ENCODE results near the gene NUP62. TPM values are rescaled to one million over a fixed set of nuclear protein-coding genes. Genes with fewer than 3 reads are reported as not detected.

Gene NUP62
- total and polyA plus RNA-seq, 2 experiments from 2014 or later, result 43.3 to 71.3 TPM

- H3K4me1 ChIP-seq (ENCODE audit: low read depth), result no peaks in the 10 kb centered on the region
- H3K9me3 ChIP-seq (ENCODE audit: low read depth), result no peaks in the 10 kb centered on the region
- no peak for TF ChIP-seq CTCF (IDR thresholded peaks at IDR 0.05; ENCODE audit: low read depth, low read length)
- H3K36me3 ChIP-seq, result peaks cover 37% of the 10 kb centered on the region
- H3K27me3 ChIP-seq, result no peaks in the 10 kb centered on the region
- no peak overlapping the region for H3K4me3 ChIP-seq
- H3K27ac ChIP-seq, result no peak overlapping the region
- no peak for DNase-seq (ENCODE audit: low read depth in 1 of 2, low spot score in 1 of 2)
Observed at GRCh38 chr19:49884109-49884508, 45.2 kb downstream of the NUP62 start.

GRCh38 chr19:49883094-49883493 is 46.2 kb downstream of the NUP62 start:
- H3K36me3 ChIP-seq, result peaks cover 37% of the 10 kb centered on the region
- no peak overlapping the region for H3K4me3 ChIP-seq
- DNase-seq (ENCODE audit: low read depth in 1 of 2, low spot score in 1 of 2), result no peak
- no peaks in the 10 kb centered on the region for H3K9me3 ChIP-seq (ENCODE audit: low read depth)
- no peaks in the 10 kb centered on the region for H3K27me3 ChIP-seq
- H3K27ac ChIP-seq, result no peak overlapping the region
- TF ChIP-seq CTCF (IDR thresholded peaks at IDR 0.05; ENCODE audit: low read depth, low read length), result no peak
- H3K4me1 ChIP-seq (ENCODE audit: low read depth), result no peaks in the 10 kb centered on the region

GRCh38 chr19:49882643-49883042 is 46.7 kb downstream of the NUP62 start:
- Histone ChIP-seq H3K4me1 (ENCODE audit: low read depth) (no peaks in the 10 kb centered on the region), H3K9me3 (ENCODE audit: low read depth) (no peaks in the 10 kb centered on the region), H3K36me3 (peaks cover 37% of the 10 kb centered on the region), H3K27ac (no peak overlapping the region), H3K4me3 (no peak overlapping the region), H3K27me3 (no peaks in the 10 kb centered on the region)
- DNase-seq (ENCODE audit: low read depth in 1 of 2, low spot score in 1 of 2), result no peak
- TF ChIP-seq CTCF (IDR thresholded peaks at IDR 0.05; ENCODE audit: low read depth, low read length), result no peak

- Histone ChIP-seq H3K9me3 (ENCODE audit: low read depth) (no peaks in the 10 kb centered on the region), H3K27ac (no peak overlapping the region), H3K4me3 (no peak overlapping the region), H3K36me3 (peaks cover 37% of the 10 kb centered on the region), H3K27me3 (no peaks in the 10 kb centered on the region), H3K4me1 (ENCODE audit: low read depth) (no peaks in the 10 kb centered on the region)
- no peak for TF ChIP-seq CTCF (IDR thresholded peaks at IDR 0.05; ENCODE audit: low read depth, low read length)
- no peak for DNase-seq (ENCODE audit: low read depth in 1 of 2, low spot score in 1 of 2)
Observed at GRCh38 chr19:49881672-49882394, 47.5 kb downstream of the NUP62 start.

GRCh38 chr19:49881186-49881585 is 48.1 kb downstream of the NUP62 start:
- DNase-seq (ENCODE audit: low read depth in 1 of 2, low spot score in 1 of 2), result no peak
- Histone ChIP-seq H3K4me1 (ENCODE audit: low read depth) (no peaks in the 10 kb centered on the region), H3K36me3 (peaks cover 37% of the 10 kb centered on the region), H3K4me3 (no peak overlapping the region), H3K9me3 (ENCODE audit: low read depth) (no peaks in the 10 kb centered on the region), H3K27me3 (no peaks in the 10 kb centered on the region), H3K27ac (no peak overlapping the region)
- no peak for TF ChIP-seq CTCF (IDR thresholded peaks at IDR 0.05; ENCODE audit: low read depth, low read length)

Data from cardiac muscle cell (in vitro differentiated cells and primary cell).